GM18508 (cell line): ENCODE data around the gene AIP.
"Not testable (repeated sequence)": the region's sequence is repeated elsewhere in the genome, so short reads cannot be mapped to it uniquely, and the experiment has no call there.

Source experiments
- ATAC-seq: cut with Tn5 transposase; IDR thresholded peaks from one replicate; pipeline ENCODE4 v1.9.1; 2021; ENCODE audit warnings: moderate number of reproducible peaks; ENCODE audit not compliant: insufficient read depth, unreplicated experiment

The AIP gene

GRCh38 chr11:67445515-67445914 lies 37.3 kb upstream of the AIP start:
- no peak for ATAC-seq

- no peak for ATAC-seq
Observed at GRCh38 chr11:67448220-67448609, 34.6 kb upstream of the AIP start.

GRCh38 chr11:67449116-67449844 lies 33.5 kb upstream of the AIP start:
- no peak for ATAC-seq

- no peak for ATAC-seq
Observed at GRCh38 chr11:67450796-67451657, 31.8 kb upstream of the AIP start.

- no peak for ATAC-seq
Observed at GRCh38 chr11:67451658-67451976, 31.2 kb upstream of the AIP start.

GRCh38 chr11:67452141-67452952 lies 30.5 kb upstream of the AIP start, which contains the start of gene GPR152:
Gene GPR152 (minus strand): TSS chr11:67452729. CDS start chr11:67452724, 5 bp downstream.
- no peak for ATAC-seq

- no peak for ATAC-seq
Observed at GRCh38 chr11:67453816-67454732, 28.8 kb upstream of the AIP start.

GRCh38 chr11:67455054-67455453 lies 27.8 kb upstream of the AIP start, which contains the start of gene CABP4:
Gene CABP4 (plus strand): TSS chr11:67455354. CDS start chr11:67455424, 70 bp downstream.
- no peak for ATAC-seq

GRCh38 chr11:67456068-67456705 lies 26.6 kb upstream of the AIP start:
- ATAC-seq, result no peak

GRCh38 chr11:67457453-67457852 lies 25.4 kb upstream of the AIP start:
- ATAC-seq, result no peak

- ATAC-seq, result no peak
Observed at GRCh38 chr11:67458266-67458665, 24.6 kb upstream of the AIP start.

- no peak for ATAC-seq
Observed at GRCh38 chr11:67463186-67463585, 19.6 kb upstream of the AIP start.

GRCh38 chr11:67463680-67464410 lies 19.0 kb upstream of the AIP start:
- no peak for ATAC-seq

GRCh38 chr11:67464411-67465188 lies 18.2 kb upstream of the AIP start:
- ATAC-seq, result no peak

GRCh38 chr11:67465189-67465510 lies 17.7 kb upstream of the AIP start:
- ATAC-seq, result no peak

GRCh38 chr11:67465530-67465929 lies 17.3 kb upstream of the AIP start:
- ATAC-seq, result not testable (repeated sequence)

GRCh38 chr11:67466367-67466766 lies 16.5 kb upstream of the AIP start:
- ATAC-seq, result no peak
